ENCODE data around the gene DDX51. TPM values are rescaled to one million over a fixed set of nuclear protein-coding genes. Genes with fewer than 3 reads are reported as not detected.

The DDX51 gene
- total and polyA plus RNA-seq, 2 of the 13 experiments (the other 11 are each of a cell fraction or from before 2014, with no cell fraction given), result 10.1 TPM

DNA sequence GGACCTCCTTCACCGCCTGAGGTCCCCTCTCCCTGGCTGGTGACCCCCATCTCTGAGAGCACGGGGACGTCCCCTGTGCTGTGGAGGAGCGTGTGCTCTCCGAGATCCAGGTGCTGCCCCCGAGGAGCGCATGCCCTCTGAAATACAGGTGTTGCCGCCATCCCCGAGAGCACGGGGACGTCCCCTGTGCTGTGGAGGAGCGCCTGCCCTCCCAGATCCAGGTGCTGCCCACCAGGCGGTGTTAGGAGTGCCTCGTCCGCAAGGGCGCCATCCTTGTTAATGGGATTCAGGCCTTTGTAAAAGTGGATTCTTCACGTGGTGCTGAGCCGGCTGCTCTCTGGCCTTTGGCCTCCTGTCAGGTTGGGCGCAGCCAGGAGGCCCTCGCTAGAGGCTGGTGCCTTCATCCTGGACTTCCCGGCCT, 10.2 kb upstream of the DDX51 start (continued):
- TF ChIP-seq, protein P1, sequence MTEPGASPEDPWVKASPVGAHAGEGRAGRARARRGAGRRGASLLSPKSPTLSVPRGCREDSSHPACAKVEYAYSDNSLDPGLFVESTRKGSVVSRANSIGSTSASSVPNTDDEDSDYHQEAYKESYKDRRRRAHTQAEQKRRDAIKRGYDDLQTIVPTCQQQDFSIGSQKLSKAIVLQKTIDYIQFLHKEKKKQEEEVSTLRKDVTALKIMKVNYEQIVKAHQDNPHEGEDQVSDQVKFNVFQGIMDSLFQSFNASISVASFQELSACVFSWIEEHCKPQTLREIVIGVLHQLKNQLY (CRISPR knock-in tag; IDR thresholded peaks at IDR 0.05), result no peak
- TF ChIP-seq, protein P2, sequence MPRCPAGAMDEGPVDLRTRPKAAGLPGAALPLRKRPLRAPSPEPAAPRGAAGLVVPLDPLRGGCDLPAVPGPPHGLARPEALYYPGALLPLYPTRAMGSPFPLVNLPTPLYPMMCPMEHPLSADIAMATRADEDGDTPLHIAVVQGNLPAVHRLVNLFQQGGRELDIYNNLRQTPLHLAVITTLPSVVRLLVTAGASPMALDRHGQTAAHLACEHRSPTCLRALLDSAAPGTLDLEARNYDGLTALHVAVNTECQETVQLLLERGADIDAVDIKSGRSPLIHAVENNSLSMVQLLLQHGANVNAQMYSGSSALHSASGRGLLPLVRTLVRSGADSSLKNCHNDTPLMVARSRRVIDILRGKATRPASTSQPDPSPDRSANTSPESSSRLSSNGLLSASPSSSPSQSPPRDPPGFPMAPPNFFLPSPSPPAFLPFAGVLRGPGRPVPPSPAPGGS (CRISPR knock-in tag; IDR thresholded peaks at IDR 0.05), result 0 out of 2 replicates have a peak, but pooled peaks have one; percentile 11
- TF ChIP-seq ZNF12 (CRISPR knock-in tag; IDR thresholded peaks at IDR 0.05) (no peak), MTF2 (CRISPR knock-in tag; IDR thresholded peaks at IDR 0.05; ENCODE audit: borderline replicate concordance) (no peak), MED8 (CRISPR knock-in tag; IDR thresholded peaks at IDR 0.05; ENCODE audit: insufficient replicate concordance) (no peak), MEIS2 (CRISPR knock-in tag; IDR thresholded peaks at IDR 0.05) (no peak), ZNF747 (CRISPR knock-in tag; IDR thresholded peaks at IDR 0.05; ENCODE audit: borderline replicate concordance) (0 out of 2 replicates have a peak, but pooled peaks have one; percentile 42), ZNF558 (CRISPR knock-in tag; IDR thresholded peaks at IDR 0.05; ENCODE audit: borderline replicate concordance) (0 out of 2 replicates have a peak, but pooled peaks have one; percentile 78), MEF2D (CRISPR knock-in tag; IDR thresholded peaks at IDR 0.05) (no peak), FOXC1 (CRISPR knock-in tag; IDR thresholded peaks at IDR 0.05; ENCODE audit: borderline replicate concordance) (peak; percentile 28; the same call in 1 of the 2 replicates), ZNF788 (CRISPR knock-in tag; IDR thresholded peaks at IDR 0.05; ENCODE audit: borderline replicate concordance) (0 out of 2 replicates have a peak, but pooled peaks have one; percentile 50), PHF8 (CRISPR knock-in tag; IDR thresholded peaks at IDR 0.05) (0 out of 2 replicates have a peak, but pooled peaks have one; percentile 21), ZFX (CRISPR knock-in tag; IDR thresholded peaks at IDR 0.05; ENCODE audit: low read depth) (0 out of 2 replicates have a peak, but pooled peaks have one; percentile 16), KDM5B (CRISPR knock-in tag; IDR thresholded peaks at IDR 0.05; ENCODE audit: borderline replicate concordance) (0 out of 2 replicates have a peak, but pooled peaks have one; percentile 25), DNMT1 (CRISPR knock-in tag; IDR thresholded peaks at IDR 0.05) (peak; percentile 19; the same call in 1 of the 2 replicates), ZNF616 (CRISPR knock-in tag; IDR thresholded peaks at IDR 0.05; ENCODE audit: low read depth) (0 out of 2 replicates have a peak, but pooled peaks have one; percentile 44), KDM1A (CRISPR knock-in tag; IDR thresholded peaks at IDR 0.05) (no peak), TBX2 (CRISPR knock-in tag; IDR thresholded peaks at IDR 0.05; ENCODE audit: borderline replicate concordance) (peak; percentile 45; the same call in 1 of the 2 replicates), ZNF879 (CRISPR knock-in tag; IDR thresholded peaks at IDR 0.05) (no peak), GABPB1 (CRISPR knock-in tag; IDR thresholded peaks at IDR 0.05) (peak; percentile 16; the same call in 1 of the 2 replicates), RBAK (CRISPR knock-in tag; IDR thresholded peaks at IDR 0.05) (no peak)
- TF ChIP-seq, protein P3, sequence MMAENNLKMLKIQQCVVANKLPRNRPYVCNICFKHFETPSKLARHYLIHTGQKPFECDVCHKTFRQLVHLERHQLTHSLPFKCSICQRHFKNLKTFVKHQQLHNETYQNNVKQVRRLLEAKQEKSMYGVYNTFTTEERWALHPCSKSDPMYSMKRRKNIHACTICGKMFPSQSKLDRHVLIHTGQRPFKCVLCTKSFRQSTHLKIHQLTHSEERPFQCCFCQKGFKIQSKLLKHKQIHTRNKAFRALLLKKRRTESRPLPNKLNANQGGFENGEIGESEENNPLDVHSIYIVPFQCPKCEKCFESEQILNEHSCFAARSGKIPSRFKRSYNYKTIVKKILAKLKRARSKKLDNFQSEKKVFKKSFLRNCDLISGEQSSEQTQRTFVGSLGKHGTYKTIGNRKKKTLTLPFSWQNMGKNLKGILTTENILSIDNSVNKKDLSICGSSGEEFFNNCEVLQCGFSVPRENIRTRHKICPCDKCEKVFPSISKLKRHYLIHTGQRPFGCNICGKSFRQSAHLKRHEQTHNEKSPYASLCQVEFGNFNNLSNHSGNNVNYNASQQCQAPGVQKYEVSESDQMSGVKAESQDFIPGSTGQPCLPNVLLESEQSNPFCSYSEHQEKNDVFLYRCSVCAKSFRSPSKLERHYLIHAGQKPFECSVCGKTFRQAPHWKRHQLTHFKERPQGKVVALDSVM (CRISPR knock-in tag; IDR thresholded peaks at IDR 0.05), result peak; percentile 86
- TF ChIP-seq, protein P4, sequence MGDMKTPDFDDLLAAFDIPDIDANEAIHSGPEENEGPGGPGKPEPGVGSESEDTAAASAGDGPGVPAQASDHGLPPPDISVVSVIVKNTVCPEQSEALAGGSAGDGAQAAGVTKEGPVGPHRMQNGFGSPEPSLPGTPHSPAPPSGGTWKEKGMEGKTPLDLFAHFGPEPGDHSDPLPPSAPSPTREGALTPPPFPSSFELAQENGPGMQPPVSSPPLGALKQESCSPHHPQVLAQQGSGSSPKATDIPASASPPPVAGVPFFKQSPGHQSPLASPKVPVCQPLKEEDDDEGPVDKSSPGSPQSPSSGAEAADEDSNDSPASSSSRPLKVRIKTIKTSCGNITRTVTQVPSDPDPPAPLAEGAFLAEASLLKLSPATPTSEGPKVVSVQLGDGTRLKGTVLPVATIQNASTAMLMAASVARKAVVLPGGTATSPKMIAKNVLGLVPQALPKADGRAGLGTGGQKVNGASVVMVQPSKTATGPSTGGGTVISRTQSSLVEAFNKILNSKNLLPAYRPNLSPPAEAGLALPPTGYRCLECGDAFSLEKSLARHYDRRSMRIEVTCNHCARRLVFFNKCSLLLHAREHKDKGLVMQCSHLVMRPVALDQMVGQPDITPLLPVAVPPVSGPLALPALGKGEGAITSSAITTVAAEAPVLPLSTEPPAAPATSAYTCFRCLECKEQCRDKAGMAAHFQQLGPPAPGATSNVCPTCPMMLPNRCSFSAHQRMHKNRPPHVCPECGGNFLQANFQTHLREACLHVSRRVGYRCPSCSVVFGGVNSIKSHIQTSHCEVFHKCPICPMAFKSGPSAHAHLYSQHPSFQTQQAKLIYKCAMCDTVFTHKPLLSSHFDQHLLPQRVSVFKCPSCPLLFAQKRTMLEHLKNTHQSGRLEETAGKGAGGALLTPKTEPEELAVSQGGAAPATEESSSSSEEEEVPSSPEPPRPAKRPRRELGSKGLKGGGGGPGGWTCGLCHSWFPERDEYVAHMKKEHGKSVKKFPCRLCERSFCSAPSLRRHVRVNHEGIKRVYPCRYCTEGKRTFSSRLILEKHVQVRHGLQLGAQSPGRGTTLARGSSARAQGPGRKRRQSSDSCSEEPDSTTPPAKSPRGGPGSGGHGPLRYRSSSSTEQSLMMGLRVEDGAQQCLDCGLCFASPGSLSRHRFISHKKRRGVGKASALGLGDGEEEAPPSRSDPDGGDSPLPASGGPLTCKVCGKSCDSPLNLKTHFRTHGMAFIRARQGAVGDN (CRISPR knock-in tag; IDR thresholded peaks at IDR 0.05), result peak; percentile 81
